ENCODE measurements around the gene RAB11FIP4. TPM values are rescaled to one million over a fixed set of nuclear protein-coding genes. Genes with fewer than 3 reads are reported as not detected.
A peak's percentile ranks its signal among the peaks of the same experiment; 100 is the strongest.

Gene RAB11FIP4
- total RNA-seq, 1 donor from 2014 or later = 7.6 TPM

- DNase-seq (ENCODE audit: low spot score) = no peak
- no peak for ATAC-seq
- intact Hi-C loops (cut with DNase I) = no loop called here
Measured at GRCh38 chr17:31584438-31585279, 193.2 kb downstream of the RAB11FIP4 start.

DNA sequence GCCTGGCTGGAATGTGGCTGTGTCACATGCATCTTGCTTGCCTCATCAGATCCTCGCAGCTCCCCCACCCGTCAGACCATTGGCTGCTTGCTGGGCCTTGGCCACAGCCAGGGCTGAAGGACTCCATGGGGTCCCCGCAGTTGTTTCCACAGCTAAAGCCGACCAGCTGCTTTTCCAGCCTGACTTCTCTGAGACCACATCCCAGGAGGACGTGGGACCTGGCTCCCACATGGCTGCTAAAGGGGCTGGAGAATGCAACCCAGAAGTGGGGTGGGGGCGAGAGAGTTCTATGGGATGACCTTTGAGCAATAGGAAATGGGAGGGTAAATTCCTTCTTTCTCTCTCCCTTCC lies 193.8 kb downstream of the RAB11FIP4 start:
- DNase-seq (ENCODE audit: low spot score) = no peak
- intact Hi-C loops (cut with DNase I) = no loop called here
- no peak for ATAC-seq

DNA sequence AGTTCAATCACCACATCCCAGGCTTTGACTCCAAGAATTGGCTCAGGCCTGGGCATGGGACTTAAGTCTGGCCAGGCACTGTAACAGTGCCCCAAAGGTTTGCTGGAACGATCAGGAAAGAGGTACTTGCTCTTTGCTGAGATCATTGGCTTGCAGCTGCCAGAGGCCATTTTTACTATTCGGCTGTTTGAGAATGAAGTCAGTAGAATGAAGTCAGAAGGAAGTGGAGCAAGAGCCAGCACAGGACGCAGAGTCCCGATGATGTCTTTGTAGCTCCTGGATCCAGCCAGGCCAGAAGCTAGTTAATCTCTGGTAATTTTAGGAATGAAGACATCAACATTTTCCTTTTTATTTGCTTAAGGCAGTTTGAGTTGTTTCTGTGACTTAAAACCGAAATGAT lies 195.5 kb downstream of the RAB11FIP4 start:
- ATAC-seq = peak; percentile 42
- DNase-seq (ENCODE audit: low spot score) = no peak
- intact Hi-C loops (cut with DNase I) = no loop called here

DNA sequence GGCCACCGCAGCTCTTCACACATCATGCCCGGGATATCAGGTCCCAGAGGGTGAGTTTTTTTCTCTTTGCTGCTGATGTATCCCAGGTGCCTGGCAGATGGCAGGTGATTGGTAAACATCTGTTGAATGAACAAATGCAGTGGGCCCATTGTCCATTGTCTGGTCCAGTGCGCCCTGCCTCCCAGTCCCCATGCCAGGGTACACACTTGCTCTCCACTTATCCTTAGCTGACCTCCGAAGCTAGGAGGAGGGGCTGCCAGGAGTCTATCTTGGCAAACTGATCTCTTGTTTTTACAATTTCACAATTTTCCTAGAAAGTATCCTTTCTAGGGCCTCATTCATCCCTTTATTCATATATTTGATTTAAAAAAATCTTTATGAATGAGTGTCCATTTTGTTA lies 196.0 kb downstream of the RAB11FIP4 start:
- ATAC-seq (peak; percentile 50), DNase-seq (ENCODE audit: low spot score) (no peak)
- intact Hi-C loops (cut with DNase I) = no loop called here

Small RNA genes within 50 kb of the gene (microRNA-seq; reads per million reads assigned to microRNA genes)
- 1,129 reads per million, percentile 83 among the genes with 10 or more reads in this experiment for gene MIR193A
- 4.0 reads per million, percentile 7 among the genes with 10 or more reads in this experiment for gene MIR365B
- gene MIR4725 = 2.2 reads per million

Other genes with a start within 250 kb of the RAB11FIP4 start
- 0.94 TPM for gene OMG, start 94.4 kb upstream of the RAB11FIP4 start, total RNA-seq
- gene EVI2B, start 77.6 kb upstream of the RAB11FIP4 start, total RNA-seq = 15.7 TPM
- gene EVI2A, start 70.1 kb upstream of the RAB11FIP4 start, total RNA-seq = 9.3 TPM

All from sciatic nerve (tissue), 2 donors.